Neural progenitor cell (in vitro differentiated cells): ENCODE measurements around the gene ERAP2.

Source experiments
- CTCF ChIP-seq: fragments of 200-600 bp; sonication (generic); IDR thresholded peaks from 2 replicates; pipeline ENCODE4 v1.5.1; 2017; ENCODE audit warnings: antibody characterized with exemption, mild to moderate bottlenecking
- EZH2 ChIP-seq: fragments of 200-600 bp; sonication (generic); IDR thresholded peaks from 2 replicates; pipeline ENCODE4 v1.6.1; 2017; ENCODE audit warnings: antibody characterized with exemption, mild to moderate bottlenecking, moderate library complexity
- EZH2phosphoT487 ChIP-seq: fragments of 200-600 bp; sonication (generic); IDR thresholded peaks from 2 replicates; pipeline ENCODE4 v1.6.1; 2017; ENCODE audit warnings: antibody characterized with exemption

GRCh38 chr5:96968614-96969013 lies 92.3 kb downstream of the ERAP2 start:
- no peak for TF ChIP-seq CTCF
- no peak for TF ChIP-seq EZH2phosphoT487
- no peak for TF ChIP-seq EZH2
